ENCODE results near the gene MT1A.

MT1A gene

DNA sequence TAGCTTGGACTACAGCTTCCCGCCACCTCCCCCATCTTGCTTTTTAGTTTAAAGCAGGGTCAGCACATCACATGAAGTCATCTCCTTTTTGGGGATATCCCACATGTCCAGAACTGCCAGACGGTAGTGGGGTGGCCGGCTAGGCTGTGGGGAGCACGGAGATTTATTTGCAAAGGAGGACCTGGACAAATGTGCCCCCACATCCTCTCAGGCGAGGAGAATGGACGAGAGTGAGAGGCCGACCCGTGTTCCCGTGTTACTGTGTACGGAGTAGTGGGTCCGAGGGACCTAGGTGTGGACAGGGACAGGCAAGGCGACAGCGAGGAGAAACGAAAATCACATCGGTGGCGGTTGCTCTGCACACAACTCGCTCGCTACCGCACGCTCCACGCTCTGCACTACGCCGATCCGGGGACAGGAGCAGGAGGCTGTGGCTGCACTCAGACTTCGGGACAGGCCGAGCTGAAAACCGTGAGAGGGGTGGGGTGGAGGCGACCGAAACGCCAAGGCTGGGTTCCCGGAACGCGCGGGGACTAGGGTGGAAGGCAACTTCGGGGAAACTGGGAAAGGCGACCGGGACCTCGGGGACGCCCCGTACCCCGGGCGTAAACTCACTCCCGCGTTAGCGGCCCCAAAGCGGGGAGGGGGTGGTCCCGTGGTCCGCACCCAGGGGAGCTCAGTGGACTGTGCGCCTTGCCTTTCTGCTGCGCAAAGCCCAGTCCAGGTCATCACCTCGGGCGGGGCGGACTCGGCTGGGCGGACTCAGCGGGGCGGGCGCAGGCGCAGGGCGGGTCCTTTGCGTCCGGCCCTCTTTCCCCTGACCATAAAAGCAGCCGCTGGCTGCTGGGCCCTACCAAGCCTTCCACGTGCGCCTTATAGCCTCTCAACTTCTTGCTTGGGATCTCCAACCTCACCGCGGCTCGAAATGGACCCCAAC, at the start of gene MT1A:
Gene MT1A (plus strand): TSS at position 853 of the 937 bp plus-strand sequence. CDS start 73 bp downstream, at position 926.
- DNase-seq = peak in 5 of 14 donors; percentile 28 to 73 (median 33)

DNA sequence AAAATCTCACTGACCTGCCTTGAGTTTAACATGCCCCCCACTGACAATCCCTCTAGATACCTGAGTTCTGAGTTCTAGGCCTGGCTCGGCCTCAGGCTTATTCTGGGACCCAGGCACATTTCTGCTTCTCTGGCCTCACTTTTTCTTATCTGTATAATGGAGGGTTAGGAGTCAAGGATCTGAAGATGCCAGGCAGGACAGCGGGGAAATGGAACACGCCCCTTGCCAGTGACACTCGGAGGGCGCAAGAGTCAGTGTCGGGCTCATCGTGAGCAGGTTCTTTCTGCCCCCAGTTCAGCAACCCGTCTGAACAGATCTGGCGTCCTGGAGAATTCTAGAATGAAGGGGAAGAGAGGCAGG, 49.7 kb upstream of the MT1A start:
- DNase-seq = no peak

DNA sequence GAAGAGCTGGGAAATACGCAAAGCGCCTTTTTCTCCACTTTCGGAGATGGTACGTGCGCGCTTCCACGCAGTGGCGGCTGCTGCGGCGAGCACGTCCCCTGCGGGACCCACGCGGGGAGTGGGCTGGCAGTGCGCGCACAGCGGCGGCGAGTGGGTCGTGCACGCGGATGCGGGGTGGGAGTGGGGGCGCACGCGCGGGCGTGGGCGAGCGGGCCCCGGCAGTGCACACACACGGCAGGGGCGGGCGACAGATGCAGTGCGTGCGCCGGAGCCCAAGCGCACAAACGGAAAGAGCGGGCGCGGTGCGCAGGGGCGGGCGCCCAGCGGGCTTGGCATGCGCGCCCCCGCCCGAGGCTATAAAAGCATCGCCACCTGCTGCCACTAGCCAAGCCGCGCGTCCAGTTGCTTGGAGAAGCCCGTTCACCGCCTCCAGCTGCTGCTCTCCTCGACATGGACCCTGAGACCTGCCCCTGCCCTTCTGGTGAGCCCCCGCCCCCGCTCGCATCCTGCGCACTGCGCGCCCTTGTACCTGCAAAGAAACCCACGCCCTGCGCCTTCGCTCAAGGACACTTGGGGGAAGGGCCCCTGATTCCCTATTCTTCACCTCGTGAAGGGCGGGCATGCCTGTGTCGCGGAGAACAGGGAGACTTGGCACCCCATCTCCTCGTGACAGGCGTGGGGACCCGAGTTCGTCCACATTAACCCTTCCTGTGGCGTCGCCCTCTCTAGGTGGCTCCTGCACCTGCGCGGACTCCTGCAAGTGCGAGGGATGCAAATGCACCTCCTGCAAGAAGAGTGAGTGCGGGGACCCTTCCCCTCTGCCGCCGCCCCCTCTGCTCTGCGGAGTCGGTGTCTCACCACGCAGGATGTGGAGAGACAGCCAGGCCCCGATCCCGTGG, 49.1 kb upstream of the MT1A start, which contains the start of gene MT3:
Gene MT3 (plus strand): TSS at position 388 of the 899 bp plus-strand sequence. CDS start 63 bp downstream, at position 451.
- DNase-seq = peak in 12 of 14 donors; percentile 34 to 80 (median 62)

DNA sequence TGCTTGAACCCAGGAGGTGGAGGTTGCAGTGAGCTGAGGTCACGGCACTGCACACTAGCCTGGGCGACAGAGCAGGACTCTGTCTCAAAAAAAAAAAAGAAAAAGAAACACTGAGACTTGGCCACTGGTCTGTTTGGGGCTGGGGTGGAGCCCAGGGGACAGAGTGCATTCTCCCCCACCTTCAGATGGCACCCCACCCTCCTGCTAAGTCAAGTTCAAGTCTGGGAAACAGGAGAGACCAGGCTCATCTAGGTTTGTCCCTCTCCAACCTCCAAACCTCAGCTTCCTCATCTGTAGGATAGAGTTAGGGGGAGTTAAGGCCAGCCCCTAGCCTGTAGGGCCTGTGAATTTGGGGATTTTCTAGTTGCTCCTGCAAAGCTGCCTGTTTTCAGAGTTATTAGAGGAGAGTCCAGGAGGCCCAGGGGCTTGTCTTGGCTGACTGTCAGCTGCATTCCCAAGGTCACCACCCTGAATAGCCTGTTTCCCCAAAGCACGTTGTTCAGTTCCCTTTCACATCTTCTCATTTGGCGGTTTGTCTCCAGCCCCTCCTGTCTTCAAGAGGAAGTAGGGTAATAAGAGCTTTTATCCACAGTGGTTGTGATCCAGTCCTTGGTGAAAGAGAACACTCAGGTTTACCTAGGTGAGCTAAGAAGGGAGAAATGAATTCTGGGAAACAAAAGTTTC, 46.9 kb upstream of the MT1A start:
- peak in 1 of 14 donors; percentile 15 for DNase-seq

DNA sequence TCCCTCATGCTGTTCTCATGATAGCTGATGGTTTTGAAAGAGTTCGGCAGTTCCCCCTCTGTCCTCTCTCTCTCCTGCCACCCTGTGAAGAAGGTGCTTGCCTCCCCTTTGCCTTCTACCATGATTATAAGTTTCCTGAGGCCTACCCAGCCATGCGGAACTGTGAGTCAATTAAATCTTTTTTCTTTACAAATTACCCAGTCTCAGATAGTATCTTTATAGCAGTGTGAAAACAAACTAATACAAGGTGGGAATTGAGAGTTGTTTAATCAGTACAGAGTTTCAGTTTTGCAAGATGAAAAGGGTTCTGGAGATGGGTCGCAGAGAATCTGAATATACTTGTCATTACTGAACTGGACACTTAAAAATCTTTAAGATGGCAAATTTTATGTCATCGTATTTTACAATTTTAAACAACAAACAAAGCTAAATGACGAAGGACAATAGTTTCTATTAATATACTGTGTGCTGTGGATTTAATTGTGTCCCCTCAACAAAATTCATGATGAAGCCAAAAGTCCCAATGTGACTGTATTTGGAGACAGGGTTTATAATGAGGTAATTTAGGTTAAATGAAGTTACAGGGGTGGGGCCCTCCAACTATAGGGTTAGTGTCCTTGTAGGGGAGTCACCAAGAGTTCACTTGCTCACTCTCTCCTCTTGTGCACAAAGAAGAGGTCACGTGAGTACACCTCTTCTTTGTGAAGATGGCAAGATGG, 44.7 kb upstream of the MT1A start:
- DNase-seq = no peak

GRCh38 chr16:56594292-56594619, 44.2 kb upstream of the MT1A start:
- no peak for DNase-seq

- DNase-seq = peak in 8 of 14 donors; percentile 21 to 67 (median 36)
Measured at GRCh38 chr16:56600398-56600999, 38.0 kb upstream of the MT1A start.

- peak in 2 of 14 donors; percentile 6 to 60 for DNase-seq
Measured at GRCh38 chr16:56601325-56601724, 37.1 kb upstream of the MT1A start.

- peak in 6 of 14 donors; percentile 9 to 55 (median 28) for DNase-seq
Measured at GRCh38 chr16:56603589-56603988, 34.9 kb upstream of the MT1A start.

GRCh38 chr16:56604966-56605365, 33.5 kb upstream of the MT1A start:
- DNase-seq = no peak

- DNase-seq = no peak
Measured at GRCh38 chr16:56605475-56605874, 33.0 kb upstream of the MT1A start.

DNA sequence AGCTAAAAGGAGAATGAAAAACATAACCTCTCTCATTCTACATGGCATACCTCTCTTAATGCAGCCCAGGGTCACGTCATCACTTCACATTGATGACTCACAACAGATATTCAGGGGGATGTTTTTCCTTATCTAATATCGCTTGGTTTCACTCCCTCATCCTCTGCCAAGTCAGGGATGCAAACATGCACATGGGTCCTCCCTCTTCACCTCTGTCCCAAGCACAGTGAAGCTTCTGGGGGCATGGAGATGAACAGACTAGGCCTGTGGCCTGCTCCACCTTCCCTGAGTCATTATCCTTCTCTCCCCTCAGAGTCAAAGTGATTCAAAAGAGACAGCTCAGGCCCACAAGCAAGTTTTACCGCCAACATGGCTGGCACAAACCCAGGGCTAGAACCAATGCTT, 32.4 kb upstream of the MT1A start:
- DNase-seq = peak in 4 of 14 donors; percentile 16 to 56 (median 26)

DNA sequence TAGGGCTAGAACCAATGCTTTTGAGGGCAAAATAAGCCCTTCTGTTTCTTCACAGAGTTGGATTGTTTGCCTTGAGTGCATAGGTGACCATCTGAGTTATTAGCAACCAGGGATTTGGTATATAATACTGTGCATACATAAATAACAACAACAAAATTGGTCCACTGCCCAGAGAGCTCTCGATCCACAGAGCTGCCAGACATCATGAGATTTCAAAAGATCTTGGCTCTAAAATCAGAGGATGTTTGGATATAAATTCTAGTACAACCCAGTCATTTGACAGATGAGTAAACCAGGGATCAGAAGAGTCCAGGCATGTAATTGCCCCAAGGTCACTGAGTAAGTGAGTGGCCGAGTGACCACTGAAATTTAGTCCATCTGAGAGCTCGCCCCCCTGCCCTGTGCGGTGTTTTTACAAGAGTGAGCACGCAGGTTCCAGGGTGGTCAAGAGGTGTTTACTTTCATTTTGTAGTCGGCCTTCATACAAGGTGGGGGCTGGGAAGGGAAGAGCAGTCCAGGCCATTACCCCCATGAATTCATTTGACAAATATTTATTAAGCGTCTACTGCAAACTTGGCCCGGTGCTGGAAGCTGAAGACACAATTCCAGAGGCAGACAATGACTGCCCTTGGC, 31.9 kb upstream of the MT1A start:
- peak in 4 of 14 donors; percentile 17 to 61 (median 32) for DNase-seq

- DNase-seq = peak in 7 of 14 donors; percentile 34 to 81 (median 49)
Measured at GRCh38 chr16:56607109-56607618, 31.3 kb upstream of the MT1A start.

DNA sequence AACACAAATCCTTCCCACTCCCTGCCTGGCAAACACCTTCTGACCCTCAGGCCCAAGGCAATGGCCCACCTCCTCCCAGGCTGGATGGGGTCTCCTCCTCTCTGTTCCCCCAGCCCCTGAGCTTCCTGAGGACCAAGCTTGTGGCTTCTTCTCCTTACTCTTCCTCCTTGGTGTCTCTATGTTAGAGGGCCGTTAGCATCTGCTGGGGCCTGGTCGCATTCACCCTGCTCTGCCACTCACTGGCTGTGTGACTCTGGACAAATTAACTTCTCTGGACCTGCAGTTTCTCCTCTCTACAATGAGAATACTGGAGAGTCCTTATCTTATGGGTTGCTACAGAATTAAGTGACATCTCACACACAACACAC, 30.8 kb upstream of the MT1A start:
- DNase-seq = peak in 2 of 14 donors; percentile 34 to 44

GRCh38 chr16:56608043-56608875, 30.2 kb upstream of the MT1A start, which contains the start of gene MT2A:
TSS of gene MT2A (plus strand) at chr16:56608584. CDS start at chr16:56608656, 72 bp downstream.
- peak in 13 of 14 donors; percentile 50 to 93 (median 78) for DNase-seq

DNA sequence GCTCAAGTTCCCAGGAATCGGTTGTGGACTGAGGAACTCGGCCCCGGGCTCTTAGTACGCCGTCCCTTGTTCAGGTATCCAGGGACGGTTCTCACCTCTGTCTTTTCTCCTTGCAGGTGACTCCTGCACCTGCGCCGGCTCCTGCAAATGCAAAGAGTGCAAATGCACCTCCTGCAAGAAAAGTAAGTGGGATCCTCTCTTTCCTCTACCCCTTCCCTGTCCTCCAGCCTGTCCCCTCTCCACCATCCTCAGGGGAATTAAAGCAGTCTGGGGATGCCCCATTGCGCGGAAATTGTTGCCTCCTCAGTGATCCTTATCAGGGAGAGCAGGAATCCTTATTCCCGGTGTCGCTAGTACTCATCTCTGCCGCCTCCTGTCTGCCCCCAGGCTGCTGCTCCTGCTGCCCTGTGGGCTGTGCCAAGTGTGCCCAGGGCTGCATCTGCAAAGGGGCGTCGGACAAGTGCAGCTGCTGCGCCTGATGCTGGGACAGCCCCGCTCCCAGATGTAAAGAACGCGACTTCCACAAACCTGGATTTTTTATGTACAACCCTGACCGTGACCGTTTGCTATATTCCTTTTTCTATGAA, 29.5 kb upstream of the MT1A start:
- peak in 6 of 14 donors; percentile 25 to 70 (median 51) for DNase-seq

GRCh38 chr16:56609463-56609921, 29.0 kb upstream of the MT1A start:
- DNase-seq = peak in 12 of 14 donors; percentile 18 to 62 (median 46)
